NCI-H2029 (cell line): ENCODE data around the gene LMO1.
A peak's percentile ranks its signal among the peaks of the same experiment; 100 is the strongest.

Source experiments
- DNase-seq: peaks from one replicate; lab custom pipeline; 2025; lab: John Stamatoyannopoulos, UW

Gene LMO1

GRCh38 chr11:8263769-8264410 lies at the start of gene LMO1:
Gene LMO1, minus strand, starts transcription at chr11:8263878. Its CDS starts 516 bp downstream, at chr11:8263362.
- peak; percentile 65 for DNase-seq

- no peak for DNase-seq
These were observed 49.3 kb upstream of the LMO1 start for GRCh38 chr11:8312986-8313385.

DNA sequence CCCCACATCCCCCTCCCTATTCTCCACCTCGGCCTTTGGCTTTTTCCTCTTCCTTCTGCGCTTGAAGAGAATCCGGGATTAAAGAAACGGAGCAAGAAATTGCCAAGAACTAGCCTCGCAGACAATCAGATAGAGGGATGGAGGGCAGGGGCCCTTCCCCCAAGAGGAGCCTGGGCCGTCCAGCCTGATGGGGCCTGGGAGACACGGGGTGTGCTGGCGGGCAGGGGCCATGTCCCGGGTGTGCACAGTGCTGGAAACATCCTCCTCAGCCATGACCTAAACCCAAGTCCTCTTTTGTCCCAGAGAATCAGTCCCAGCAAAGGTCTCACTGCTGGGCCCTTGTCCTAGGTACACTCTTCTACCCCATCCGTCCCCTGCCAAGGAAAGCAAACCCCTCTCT lies 47.7 kb upstream of the LMO1 start:
- no peak for DNase-seq

GRCh38 chr11:8310743-8311298 lies 47.1 kb upstream of the LMO1 start:
- no peak for DNase-seq

GRCh38 chr11:8309862-8310261 lies 46.2 kb upstream of the LMO1 start:
- DNase-seq, result no peak

- DNase-seq, result no peak
These were observed 45.6 kb upstream of the LMO1 start for GRCh38 chr11:8309311-8309710.

DNA sequence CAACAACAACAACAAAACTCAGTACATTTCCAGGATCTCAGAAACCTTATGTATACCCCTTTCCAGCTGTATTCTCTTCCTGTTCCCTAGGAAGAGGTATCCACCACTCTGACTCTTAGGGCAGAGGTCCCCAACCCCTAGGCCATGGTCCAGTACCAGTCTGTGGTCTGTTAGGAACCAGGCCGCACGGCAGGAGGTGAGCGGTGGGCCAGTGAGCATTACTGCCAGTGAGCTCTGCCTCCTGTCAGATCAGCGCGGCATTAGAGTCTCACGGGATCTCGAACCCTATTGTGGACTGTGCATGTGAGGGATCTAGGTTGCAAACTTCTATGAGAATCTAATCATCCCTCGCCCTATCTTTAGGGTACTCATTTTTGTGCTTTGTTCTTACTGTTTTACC lies 43.9 kb upstream of the LMO1 start:
- DNase-seq, result no peak

- no peak for DNase-seq
These were observed 37.9 kb upstream of the LMO1 start for GRCh38 chr11:8301622-8302021.

DNA sequence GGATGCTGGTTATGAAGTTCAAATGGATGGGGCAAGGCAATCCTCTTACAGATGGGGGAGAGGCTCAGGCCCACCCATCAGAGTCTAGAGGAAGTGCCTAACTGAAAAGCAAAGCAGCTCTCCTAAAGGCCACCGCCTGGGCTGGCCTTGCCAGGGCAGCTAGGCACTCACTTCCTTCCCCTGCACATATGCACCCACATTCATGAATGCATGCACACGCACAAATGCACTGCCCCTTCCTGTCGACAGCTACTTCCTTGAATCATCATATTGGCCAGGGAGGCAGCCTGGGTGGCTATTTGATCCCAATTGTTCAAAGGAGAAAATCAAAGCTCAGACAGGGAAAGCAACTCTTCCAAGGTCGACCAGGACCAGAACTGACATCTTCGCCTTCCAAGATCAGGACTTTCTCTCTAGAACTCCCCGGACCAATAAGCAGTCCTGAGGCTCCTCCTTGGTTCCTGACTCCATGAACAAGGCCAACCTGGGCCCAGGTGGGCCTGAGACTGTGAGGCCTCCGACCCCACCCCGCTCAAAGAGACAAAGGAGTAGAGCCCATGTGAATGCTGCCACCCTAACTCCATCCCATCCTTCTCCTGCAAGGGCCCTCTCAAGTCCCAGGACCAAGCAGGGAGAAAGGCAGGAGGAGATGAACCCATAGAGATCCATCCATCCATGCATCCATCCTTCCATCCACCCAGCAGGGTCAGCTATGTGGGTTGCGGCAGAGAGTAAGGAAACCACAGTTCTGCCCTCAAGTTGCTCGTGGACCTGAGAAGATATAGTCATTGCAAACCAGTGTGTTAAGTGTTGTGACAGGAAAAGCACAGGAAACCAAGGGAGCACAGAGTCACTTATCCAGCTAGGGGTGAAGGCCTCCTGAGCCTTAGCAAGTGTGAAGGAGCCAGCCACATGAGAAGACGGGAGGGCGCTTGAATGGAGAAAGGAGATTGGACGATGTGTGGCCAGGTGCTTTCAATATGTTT lies 35.4 kb upstream of the LMO1 start:
- no peak for DNase-seq

DNA sequence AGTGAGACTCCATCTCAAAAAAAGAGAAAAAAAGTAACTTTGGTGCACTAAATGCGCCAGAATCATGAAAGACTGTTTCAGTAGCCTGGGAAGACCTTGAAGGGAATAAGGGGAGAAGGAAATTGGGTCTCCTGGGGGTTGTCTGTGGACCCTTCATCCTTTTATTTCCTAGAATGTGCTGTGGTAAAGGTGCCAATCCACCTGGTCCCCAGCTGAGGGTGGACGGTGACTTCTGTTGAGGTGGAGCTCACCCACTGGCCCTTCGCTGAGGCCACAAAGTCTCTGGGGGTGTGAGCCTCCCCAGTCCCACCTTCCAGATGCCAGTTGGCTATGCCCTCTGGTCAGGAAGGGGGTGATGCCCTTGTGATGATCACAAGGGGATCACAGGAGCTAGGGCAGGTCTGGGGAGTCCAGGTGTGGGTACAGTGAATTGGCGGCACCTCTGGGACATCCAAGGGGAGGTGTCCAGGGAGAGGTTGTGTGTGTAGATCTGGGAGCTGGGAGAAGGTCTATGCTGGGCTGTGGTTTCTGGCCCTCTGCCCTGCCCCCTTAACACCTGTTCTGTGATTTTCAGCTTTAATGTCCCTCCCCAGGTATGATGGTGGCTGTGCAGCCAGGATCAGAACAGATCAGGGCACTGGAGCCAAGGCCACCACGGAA lies 34.2 kb upstream of the LMO1 start:
- no peak for DNase-seq

DNA sequence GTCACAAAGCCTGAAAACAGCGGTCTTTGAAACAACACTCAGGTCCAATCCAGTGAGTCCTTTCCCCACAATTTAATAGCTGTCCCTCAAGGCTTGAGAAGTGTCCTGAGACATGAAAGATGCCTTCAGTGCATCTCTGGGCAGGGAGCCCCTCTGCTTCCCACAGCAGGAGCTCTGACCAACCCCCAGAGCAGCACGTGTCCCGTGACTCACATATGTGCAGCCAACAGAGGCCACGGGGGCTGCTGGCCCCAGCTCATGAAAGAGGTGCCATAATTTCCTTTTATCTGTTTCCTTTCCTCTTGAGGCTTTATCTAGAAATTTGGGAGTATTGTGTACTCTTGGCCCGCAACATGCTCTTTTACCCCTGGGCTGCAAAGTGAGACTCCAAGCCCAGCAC lies 33.2 kb upstream of the LMO1 start:
- no peak for DNase-seq

DNA sequence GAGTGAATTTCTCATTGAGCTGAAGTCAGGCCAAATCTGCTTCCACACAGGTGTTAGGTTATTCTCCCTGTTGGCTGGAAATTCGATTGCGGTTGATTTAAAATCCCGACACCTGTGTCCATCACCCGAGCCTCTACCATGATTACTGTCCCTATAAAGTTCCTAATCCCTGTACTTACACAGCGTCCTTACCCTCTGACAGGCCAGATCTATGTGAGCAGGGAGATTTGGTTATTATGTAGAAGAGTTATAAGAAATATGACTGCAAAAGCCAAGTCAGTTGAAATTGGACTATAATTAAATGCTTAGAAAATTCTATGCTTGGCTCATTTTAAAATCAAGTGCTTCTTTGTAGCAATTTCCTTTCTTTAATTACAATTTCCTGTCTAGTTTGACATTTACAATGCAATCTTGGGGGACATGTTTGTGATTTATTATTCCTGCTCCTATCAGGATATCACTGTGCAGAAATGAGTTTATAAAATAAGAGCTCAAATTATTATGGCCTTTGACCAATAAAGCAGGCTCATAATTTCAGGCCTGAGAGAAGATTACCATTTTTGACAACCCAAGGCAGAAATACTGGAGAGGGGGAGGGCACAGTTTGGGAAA lies 32.5 kb upstream of the LMO1 start:
- no peak for DNase-seq

DNA sequence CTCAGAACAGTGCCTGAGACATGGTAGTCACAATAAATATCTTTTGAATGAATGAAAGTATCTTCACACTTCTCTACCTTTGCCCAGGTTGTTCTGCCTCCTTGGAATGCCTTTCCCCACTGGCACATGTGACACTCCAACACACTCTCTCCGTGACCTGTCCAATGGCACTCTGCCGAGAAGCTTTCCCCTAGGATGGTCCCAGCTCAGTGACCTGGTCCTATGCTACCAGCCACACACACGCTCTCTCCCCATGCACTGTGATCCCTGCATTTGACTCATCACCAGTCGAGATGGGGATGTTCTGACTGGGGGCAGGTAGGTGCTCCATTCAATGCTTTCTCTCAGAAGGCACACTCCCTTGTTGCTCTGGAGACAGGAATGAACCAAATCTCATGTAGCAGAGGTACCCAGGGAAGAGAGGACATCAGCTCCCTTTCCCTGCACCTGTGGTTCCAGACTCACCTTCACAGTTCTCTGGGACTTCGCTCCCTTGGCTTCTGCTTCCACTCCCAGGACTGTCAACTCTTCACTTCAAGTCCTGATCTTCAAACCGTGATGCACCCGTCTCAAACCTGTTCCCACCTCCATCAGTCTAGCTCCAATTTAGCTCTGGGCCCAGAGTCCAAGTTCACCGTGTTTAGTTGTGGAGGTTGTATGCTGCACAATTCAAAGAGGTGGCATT lies 30.7 kb upstream of the LMO1 start:
- no peak for DNase-seq

DNA sequence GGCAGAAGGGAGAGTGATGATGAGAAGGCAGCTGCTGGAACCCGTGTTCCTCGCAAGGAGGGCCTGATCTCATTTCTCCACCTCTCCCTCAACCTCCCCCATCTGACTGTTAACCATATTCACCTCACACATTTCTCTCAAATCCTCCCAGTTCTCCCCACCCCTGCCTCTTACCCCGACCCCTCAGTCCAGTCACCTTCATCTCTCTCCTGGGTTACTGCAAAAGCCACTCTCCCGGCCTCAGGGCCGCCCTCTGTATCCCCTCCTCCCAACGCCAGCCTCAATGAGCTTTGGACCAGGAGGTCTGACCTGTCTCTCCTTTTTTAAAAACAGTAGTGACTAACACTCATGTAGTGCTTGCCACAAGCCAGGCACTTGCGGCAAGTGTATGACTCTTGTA lies 29.5 kb upstream of the LMO1 start:
- DNase-seq, result no peak

DNA sequence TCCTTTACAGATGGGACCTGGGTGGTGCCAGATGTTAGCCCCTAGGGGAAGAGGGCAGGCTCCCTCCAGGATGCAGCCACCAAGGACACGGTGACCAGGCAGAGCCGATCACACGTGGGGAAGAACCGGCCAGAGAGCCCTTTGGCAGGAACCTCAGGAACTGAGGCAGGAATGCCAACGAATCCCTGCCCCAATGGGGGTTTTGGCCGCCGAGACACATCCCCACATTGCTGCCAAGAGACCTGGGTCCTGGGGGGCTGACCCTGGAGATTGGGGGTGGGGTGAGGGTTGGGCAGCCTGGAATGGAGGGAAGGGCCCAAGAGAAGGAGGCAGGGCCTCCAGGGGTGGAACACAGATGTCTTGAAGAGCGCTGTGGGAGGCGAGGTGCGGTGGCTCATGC lies 28.7 kb upstream of the LMO1 start:
- no peak for DNase-seq

- DNase-seq, result no peak
These were observed 28.0 kb upstream of the LMO1 start for GRCh38 chr11:8291421-8292350.

DNA sequence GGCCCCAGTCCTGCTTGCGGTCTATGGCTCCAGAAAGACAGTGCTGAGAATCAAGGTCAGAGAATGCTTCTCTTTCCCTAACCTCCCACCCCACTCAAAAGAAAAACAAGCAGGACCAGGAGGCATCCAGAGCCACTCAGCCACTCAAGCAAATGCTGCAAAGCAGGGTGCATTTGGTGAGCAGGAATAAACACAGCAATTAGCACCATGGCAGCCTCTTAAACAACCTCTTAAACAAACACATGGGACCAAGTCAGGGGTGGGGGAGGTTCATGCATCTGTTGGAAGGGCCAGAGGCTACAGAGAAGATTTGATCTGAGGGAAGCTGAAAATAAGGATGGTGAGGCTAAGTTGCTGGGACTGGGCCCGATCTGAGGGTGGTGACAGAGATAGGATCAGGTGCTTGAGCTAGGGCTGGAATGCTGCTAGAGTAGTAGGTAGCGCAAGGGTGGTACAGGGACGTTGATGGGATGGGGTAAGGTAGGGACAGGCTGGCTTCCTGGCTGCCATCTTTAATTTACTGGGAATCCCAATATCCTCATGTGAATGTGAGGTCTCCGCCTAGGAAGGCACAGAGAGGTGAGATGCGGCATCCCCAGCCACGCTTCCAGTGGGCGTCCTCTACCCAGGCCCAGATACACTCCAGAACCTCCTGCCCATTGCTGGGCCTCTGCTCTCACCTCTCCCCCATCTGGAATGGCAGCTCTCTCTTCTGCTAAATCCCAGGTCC lies 26.6 kb upstream of the LMO1 start:
- peak; percentile 44 for DNase-seq

DNA sequence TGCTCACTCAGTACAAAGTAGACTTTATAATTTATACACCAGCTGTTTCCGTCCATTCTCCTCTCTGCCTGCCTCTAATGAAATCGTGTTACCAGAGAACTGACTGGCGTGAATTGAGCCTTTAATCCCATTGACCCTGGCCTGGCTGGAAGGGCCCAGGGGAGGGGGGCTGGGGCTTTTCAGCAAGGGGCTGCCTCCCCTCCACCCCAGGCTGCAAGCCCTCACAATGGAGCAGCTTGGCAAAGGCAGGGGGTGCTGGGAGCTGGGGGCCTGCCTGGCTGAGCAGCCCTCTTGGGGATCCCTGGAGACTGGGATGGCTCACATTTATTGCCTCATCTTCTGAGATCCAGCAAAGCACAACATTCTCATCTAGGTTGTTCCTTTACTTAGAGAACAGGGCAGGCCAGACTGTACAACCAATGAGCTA lies 25.8 kb upstream of the LMO1 start:
- no peak for DNase-seq

DNA sequence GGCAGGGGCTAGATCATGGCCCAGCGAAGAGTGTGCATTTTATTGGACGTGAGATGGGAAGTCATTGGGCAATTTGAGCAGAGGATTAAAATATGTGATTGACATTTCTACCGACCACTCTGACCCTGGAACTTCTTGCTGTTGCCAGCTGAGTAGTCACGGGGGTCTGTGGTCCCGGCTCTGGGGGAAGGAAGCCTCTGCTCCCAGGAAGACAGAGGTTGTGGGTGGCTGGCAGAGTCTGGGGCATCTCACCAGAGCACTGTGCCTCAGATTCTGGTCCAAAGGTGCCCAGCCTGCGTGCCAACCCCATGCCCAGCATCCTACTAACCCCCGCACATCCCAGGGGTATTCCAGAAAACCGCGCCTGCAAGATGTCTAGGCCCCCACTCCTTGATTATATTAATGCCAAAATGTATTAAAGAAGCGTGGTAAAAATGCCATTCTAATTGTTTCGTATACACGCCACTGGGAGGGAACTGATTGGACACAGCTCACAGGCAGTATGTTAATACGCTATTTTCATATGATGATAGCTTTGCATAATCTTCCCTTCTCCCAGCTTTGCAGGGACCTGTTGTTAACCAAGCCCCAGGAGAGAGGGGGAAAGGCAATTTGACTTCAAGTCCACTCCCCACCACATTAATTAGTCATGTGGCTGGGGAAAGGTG lies 25.3 kb upstream of the LMO1 start:
- no peak for DNase-seq
